ENCODE results near the gene CDC14A.

CDC14A gene

DNA sequence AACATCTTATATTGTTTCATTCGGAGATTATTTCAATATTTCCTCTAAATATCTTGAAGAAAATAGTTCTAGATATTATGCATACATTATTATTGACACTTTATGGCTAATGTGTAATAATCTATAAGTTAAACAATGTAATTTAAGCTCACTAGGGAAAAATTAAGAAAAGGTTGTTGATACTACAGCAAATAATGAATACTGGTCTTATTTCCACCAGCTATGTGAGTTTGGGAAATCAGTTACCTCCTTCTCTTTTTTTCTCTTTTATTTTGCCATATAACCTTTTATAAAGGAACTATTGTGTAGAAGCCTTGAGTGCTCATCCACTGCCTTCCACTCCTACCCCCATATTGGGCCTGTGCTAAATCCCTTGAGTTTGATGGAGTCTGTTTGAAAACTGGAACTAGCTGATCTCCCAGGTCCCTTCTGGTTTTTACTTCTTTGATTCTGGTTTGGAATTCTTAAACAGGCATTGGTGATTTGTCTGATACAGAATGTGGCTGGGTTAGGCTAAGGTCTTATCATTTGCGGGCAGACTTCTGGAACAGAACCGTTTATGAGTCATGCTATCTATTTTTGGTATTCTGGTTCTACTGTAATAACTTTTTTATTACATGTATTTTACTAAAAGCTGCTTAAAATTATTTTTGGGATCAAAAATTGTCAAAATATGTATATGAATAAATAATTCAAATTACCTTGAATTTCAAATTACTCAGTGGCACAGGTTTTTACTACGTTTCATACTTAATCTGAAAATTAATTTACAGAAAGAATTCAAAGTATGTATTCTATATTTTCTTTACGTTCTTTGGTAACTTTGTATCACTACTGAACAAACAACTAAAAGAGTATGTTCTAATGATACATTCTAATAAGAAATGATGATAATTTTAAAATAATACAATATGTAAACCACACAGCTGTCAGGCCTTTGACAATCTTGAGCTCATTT is 5.0 kb upstream of the CDC14A start:
- TF ChIP-seq, protein P1, sequence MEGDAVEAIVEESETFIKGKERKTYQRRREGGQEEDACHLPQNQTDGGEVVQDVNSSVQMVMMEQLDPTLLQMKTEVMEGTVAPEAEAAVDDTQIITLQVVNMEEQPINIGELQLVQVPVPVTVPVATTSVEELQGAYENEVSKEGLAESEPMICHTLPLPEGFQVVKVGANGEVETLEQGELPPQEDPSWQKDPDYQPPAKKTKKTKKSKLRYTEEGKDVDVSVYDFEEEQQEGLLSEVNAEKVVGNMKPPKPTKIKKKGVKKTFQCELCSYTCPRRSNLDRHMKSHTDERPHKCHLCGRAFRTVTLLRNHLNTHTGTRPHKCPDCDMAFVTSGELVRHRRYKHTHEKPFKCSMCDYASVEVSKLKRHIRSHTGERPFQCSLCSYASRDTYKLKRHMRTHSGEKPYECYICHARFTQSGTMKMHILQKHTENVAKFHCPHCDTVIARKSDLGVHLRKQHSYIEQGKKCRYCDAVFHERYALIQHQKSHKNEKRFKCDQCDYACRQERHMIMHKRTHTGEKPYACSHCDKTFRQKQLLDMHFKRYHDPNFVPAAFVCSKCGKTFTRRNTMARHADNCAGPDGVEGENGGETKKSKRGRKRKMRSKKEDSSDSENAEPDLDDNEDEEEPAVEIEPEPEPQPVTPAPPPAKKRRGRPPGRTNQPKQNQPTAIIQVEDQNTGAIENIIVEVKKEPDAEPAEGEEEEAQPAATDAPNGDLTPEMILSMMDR (IDR thresholded peaks at IDR 0.05; ENCODE audit: low read depth, low read length), result no peak

DNA sequence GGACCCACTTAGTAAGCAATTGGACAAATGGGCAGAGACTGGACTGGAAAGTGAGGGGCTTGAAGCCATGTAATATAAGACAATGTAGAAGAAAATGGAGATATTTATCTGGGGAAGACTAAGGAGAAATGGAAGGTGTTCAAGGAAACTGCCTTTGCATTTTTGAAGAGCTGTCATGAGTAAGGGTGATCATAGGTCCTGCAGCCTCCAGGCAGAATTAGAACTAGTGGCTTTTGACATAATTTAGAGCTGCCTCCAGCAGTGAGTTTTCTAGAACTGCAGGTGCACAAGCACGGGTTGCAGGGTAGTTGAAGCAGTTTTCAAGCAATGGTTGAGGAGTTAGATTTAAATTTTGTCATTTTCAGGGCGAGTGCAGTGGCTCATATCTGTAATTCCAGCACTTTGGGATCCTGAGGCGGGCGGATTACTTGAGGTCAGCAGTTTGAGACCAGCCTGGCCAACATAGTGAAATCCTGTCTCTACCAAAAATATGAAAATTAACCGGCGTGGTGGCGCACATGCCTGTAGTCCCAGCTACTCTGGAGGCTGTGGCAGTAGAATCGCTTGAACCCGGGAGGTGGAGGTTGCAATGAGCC is 3.7 kb upstream of the CDC14A start:
- H3K9me3 ChIP-seq (ENCODE audit: severe bottlenecking), result no peaks in the 10 kb centered on the region
- TF ChIP-seq, protein P1 (IDR thresholded peaks at IDR 0.05; ENCODE audit: low read depth, low read length), result no peak
- H3K27ac ChIP-seq, result no peak overlapping the region
- H3K36me3 ChIP-seq, result no peaks in the 10 kb centered on the region
- H3K27me3 ChIP-seq (ENCODE audit: insufficient read depth, low read depth, severe bottlenecking), result no peaks in the 10 kb centered on the region
- DNase-seq, result no peak
- no peak overlapping the region for H3K4me3 ChIP-seq (ENCODE audit: low read depth, low read length)

More for the DNA sequence above, 5.0 kb upstream of the CDC14A start:
- Histone ChIP-seq H3K27ac (no peak overlapping the region), H3K9me3 (ENCODE audit: severe bottlenecking) (no peaks in the 10 kb centered on the region), H3K27me3 (ENCODE audit: insufficient read depth, low read depth, severe bottlenecking) (no peaks in the 10 kb centered on the region), H3K4me3 (ENCODE audit: low read depth, low read length) (no peak overlapping the region), H3K36me3 (no peaks in the 10 kb centered on the region)
- no peak for DNase-seq

DNA sequence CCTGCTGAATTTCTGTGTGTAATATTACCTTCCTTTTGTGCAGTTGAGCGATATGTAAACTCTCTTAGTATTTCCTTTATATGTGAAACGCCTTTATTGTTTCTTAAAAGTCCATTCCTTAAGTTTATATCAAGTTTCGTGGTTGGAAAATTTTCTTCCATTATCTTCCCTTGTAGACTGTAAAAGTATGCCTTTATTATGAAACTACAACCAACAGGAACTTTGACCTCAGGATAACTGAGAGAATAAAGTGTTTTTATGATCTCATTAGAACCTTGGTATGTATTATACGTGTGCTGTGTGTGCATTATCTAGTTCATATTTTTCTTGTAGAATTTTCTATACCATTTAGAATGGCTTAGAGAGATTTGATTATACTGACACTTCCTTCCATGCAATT is 3.1 kb upstream of the CDC14A start:
- H3K4me3 ChIP-seq (ENCODE audit: low read depth, low read length), result no peak overlapping the region
- no peaks in the 10 kb centered on the region for H3K27me3 ChIP-seq (ENCODE audit: insufficient read depth, low read depth, severe bottlenecking)
- TF ChIP-seq, protein P1 (IDR thresholded peaks at IDR 0.05; ENCODE audit: low read depth, low read length), result no peak
- no peak for DNase-seq
- no peaks in the 10 kb centered on the region for H3K36me3 ChIP-seq
- no peak overlapping the region for H3K27ac ChIP-seq
- no peaks in the 10 kb centered on the region for H3K9me3 ChIP-seq (ENCODE audit: severe bottlenecking)

DNA sequence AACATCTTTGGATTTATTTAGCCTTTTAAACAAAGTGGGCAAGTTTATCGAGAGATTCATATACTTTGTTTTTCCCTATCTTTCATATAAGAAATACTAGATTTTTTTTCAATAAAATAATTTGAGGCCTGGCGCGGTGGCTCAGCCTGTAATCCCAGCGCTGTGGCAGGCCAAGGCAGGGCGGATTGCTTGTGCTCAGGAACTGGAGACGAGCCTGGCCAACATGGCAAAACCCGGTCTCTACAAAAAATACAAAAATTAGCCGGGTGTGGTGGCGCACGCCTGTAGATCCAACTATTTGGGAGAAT is 1.6 kb upstream of the CDC14A start:
- TF ChIP-seq, protein P1 (IDR thresholded peaks at IDR 0.05; ENCODE audit: low read depth, low read length), result no peak
- Histone ChIP-seq H3K9me3 (ENCODE audit: severe bottlenecking) (no peaks in the 10 kb centered on the region), H3K36me3 (no peaks in the 10 kb centered on the region), H3K4me3 (ENCODE audit: low read depth, low read length) (peak overlapping the region; percentile 73), H3K27me3 (ENCODE audit: insufficient read depth, low read depth, severe bottlenecking) (no peaks in the 10 kb centered on the region), H3K27ac (peak overlapping the region; percentile 95)
- no peak for DNase-seq

DNA sequence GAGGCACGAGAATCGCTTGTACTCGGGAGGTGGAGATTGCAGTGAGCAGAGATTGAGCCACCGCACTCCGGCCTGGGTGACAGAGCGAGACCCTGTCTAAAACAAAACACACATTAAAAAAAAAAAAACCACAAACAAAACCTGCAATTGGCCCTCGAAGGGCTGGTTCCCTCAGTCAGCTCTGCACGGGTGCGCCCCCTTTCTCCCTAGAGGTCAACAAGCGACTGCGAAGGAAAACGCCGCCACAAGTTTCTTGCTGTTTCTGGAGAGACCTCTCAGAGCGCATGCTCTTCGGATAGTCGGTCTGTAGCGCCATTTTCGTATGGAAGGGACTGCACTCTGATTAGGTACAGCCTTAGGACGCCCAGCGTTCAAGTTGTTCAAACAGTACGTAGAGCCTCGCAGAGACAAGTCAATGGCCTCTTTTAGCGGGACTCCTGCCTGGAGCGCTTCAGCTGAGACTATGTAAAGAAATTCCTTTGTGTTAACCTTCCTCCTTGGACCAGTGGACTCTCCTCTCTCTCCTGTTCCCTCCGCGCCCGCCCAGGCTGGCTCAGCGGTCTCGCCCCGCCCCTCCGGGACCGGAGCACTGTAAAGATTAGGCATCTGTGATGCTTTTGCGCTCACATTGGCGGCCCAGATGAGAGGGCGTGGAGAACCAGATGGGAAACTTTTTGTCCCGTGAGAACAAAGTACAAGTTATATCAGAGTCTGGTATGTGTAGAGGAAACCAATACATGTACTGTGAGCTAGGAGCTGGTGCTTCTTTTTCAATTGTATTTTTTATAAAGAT is 1.0 kb upstream of the CDC14A start:
- Histone ChIP-seq H3K27me3 (ENCODE audit: insufficient read depth, low read depth, severe bottlenecking) (no peaks in the 10 kb centered on the region), H3K4me3 (ENCODE audit: low read depth, low read length) (peak overlapping the region; percentile 73), H3K36me3 (no peaks in the 10 kb centered on the region), H3K9me3 (ENCODE audit: severe bottlenecking) (no peaks in the 10 kb centered on the region), H3K27ac (peak overlapping the region; percentile 95)
- peak; percentile 92 for DNase-seq
- TF ChIP-seq, protein P1 (IDR thresholded peaks at IDR 0.05; ENCODE audit: low read depth, low read length), result peak; percentile 51; the same call in 1 of the 2 replicates

All from WERI-Rb-1 (cell line).